Activated CD4-positive, alpha-beta memory T cell treated with anti-CD3 and anti-CD28 coated beads for 36 hours (primary cell): ENCODE data around the gene CFAP58. TPM values are rescaled to one million over a fixed set of nuclear protein-coding genes. Genes with fewer than 3 reads are reported as not detected.

Experiments
- CTCF ChIA-PET: fragments of 350-600 bp; sonication (Branson Sonifier 250); formaldehyde crosslinking; loops from one replicate; lab custom pipeline; 2021; ENCODE audit warnings: antibody characterized with exemption, inconsistent platforms; lab: Charles Lee
- POLR2A ChIA-PET: fragments of 350-600 bp; sonication (Branson Sonifier 250); formaldehyde crosslinking; loops from one replicate; lab custom pipeline; 2021; ENCODE audit warnings: antibody characterized with exemption; lab: Charles Lee
- DNase-seq: peaks from one replicate; pipeline ENCODE4 v3.0.0-alpha.2; 2020
- H3K27ac Mint-ChIP-seq: one replicate; pipeline ENCODE4 v1.8.0; 2021; ENCODE audit warnings: mixed read lengths
- H3K27me3 Mint-ChIP-seq: one replicate; pipeline ENCODE4 v1.8.0; 2021; ENCODE audit warnings: mixed read lengths
- H3K36me3 Mint-ChIP-seq: one replicate; pipeline ENCODE4 v1.8.0; 2021; ENCODE audit warnings: mixed read lengths
- H3K4me1 Mint-ChIP-seq: one replicate; pipeline ENCODE4 v1.8.0; 2021; ENCODE audit warnings: low read depth, mixed read lengths
- H3K4me3 Mint-ChIP-seq: one replicate; pipeline ENCODE4 v1.8.0; 2021; ENCODE audit warnings: mild to moderate bottlenecking, mixed read lengths
- H3K9me3 Mint-ChIP-seq: one replicate; pipeline ENCODE4 v1.8.0; 2021; ENCODE audit warnings: mixed read lengths
- intact Hi-C: fragments of 100-400 bp; cut with micrococcal nuclease; formaldehyde crosslinking; loops from one replicate; pipeline ENCODE4 v1.15.1; 2023
- total RNA-seq, 2 experiments: library from RNA; stranded (reverse); gene quantifications; one replicate each; pipeline ENCODE4 v1.2.3, GENCODE V29; 2021

Gene CFAP58
- total RNA-seq, 2 experiments from 2014 or later, result 0.31 to 0.88 TPM

- no peak overlapping the region for H3K27ac Mint-ChIP-seq
- POLR2A ChIA-PET, result no interaction called here
- intact Hi-C loops, result no loop called here
- peaks cover 27% of the 10 kb centered on the region for H3K4me1 Mint-ChIP-seq
- H3K36me3 Mint-ChIP-seq, result peaks cover 30% of the 10 kb centered on the region
- no peak for DNase-seq
- CTCF ChIA-PET, result interaction anchor here (0.9 to 2.5 kb wide), 3 partner anchors 10 to 41 kb away, joined by 4 to 12 read pairs (median 4); no protein-coding TSS in a partner anchor
- no peaks in the 10 kb centered on the region for H3K9me3 Mint-ChIP-seq
- no peaks in the 10 kb centered on the region for H3K27me3 Mint-ChIP-seq
- H3K4me3 Mint-ChIP-seq, result no peak overlapping the region
Observed at GRCh38 chr10:104315486-104315921, 38.1 kb upstream of the CFAP58 start.

DNA sequence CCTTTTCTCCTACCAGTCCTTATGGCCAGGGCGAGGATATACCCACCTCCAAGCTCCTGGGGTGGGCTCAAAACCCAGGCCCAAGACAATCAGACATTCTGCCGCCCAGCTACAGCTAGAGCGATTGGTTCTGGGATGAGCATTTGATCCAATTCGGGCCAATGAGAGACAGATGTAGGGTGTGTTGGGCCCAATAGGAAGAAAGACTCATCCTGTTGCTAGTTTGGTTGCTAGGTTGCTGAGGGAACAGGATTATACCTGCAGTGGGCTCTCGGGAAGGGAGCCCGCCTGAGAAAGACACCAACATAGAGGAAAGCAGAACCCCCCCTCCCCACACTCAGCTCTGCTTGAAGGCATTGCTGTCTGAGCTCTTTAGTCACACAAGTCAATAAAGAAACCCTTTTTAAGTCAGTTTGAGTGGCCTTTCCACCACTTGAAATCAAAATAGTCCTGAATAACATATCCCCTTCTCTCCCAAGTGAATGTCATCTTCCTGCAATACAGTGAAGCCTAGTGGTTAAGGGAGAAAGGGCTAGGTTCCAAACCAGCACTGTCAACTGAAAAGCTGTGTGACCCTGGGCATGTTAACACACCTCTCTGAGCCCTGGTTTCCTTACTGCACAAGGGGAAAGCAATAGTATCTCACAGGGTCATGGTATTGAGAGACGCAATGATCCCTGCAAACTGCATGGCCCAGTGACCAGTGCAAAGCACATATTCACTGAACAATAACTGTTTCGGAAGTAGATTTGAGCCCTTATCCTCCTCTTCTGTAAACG is 37.1 kb upstream of the CFAP58 start:
- intact Hi-C loops, result no loop called here
- Mint-ChIP-seq H3K9me3 (no peaks in the 10 kb centered on the region), H3K27me3 (no peaks in the 10 kb centered on the region), H3K36me3 (peaks cover 24% of the 10 kb centered on the region), H3K4me1 (peaks cover 34% of the 10 kb centered on the region), H3K4me3 (no peak overlapping the region), H3K27ac (no peak overlapping the region)
- CTCF ChIA-PET, result interaction anchor here (0.9 to 1.0 kb wide), 3 partner anchors 25 to 42 kb away, joined by 3 to 4 read pairs (median 4); no protein-coding TSS in a partner anchor
- POLR2A ChIA-PET, result no interaction called here
- no peak for DNase-seq

DNA sequence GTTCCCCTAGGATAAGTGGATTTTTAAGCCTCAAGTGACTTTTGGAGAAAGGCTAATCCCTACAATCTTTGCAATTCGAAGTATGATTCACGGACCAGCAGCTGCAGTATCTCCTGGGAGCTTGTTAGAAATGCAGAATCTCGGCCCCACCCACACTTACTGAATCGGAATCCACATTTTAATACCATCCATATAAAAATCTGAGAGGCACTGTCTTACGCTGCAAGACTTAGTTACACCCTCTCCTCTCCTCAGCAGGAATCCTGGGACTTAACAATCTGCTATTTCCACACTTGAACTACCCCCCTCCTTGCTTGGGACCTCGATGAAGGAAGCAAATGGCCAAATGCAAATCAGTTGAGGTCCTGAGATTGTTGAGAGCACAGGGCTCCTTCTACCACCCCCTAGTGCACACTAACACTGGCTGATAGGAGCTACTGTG is 36.3 kb upstream of the CFAP58 start:
- intact Hi-C loops, result no loop called here
- no peak overlapping the region for H3K27ac Mint-ChIP-seq
- ChIA-PET CTCF (no interaction called here), POLR2A (no interaction called here)
- peaks cover 21% of the 10 kb centered on the region for H3K36me3 Mint-ChIP-seq
- no peaks in the 10 kb centered on the region for H3K27me3 Mint-ChIP-seq
- H3K4me3 Mint-ChIP-seq, result no peak overlapping the region
- DNase-seq, result no peak
- no peaks in the 10 kb centered on the region for H3K9me3 Mint-ChIP-seq
- H3K4me1 Mint-ChIP-seq, result peaks cover 39% of the 10 kb centered on the region

DNA sequence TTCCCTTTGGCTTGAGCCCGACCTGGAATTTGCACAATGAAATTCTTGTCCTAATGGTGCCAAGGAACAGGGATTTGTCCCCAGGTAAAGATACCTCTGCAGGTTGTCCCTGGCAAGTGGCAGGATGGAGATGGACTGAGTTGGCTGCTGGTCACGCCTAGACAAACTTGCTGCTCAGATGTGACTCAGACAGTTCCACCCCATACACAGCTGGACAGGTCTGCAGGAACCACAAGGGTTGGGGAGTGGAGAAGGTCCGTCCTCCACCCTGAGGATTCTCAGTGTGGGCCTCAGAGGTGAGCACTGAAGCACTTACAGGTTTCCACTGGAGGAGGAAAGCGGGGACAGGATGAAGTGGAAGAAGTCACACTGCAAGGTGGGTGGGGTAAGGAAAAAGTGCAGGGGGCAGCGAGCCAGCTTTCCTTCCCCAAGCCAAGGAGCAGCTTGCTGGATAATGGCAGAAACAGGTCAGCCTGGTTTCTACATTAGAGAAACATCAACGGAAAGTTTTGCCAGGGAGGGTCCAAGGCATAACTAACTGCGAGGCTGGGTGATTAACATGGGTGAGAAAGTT is 35.8 kb upstream of the CFAP58 start:
- intact Hi-C loops, result no loop called here
- no peaks in the 10 kb centered on the region for H3K9me3 Mint-ChIP-seq
- POLR2A ChIA-PET, result no interaction called here
- no peaks in the 10 kb centered on the region for H3K27me3 Mint-ChIP-seq
- H3K4me1 Mint-ChIP-seq, result peaks cover 40% of the 10 kb centered on the region
- no peak overlapping the region for H3K4me3 Mint-ChIP-seq
- no peak overlapping the region for H3K27ac Mint-ChIP-seq
- CTCF ChIA-PET, result interaction anchor here (1.1 kb wide), 1 partner anchor 27 kb away, joined by 3 read pairs; no protein-coding TSS in a partner anchor
- no peak for DNase-seq
- H3K36me3 Mint-ChIP-seq, result peaks cover 17% of the 10 kb centered on the region

GRCh38 chr10:104318326-104318725 is 35.3 kb upstream of the CFAP58 start:
- POLR2A ChIA-PET, result no interaction called here
- peaks cover 45% of the 10 kb centered on the region for H3K4me1 Mint-ChIP-seq
- CTCF ChIA-PET, result interaction anchor here (1.1 kb wide), 2 partner anchors 12 to 27 kb away, joined by 3 to 5 read pairs; no protein-coding TSS in a partner anchor
- H3K9me3 Mint-ChIP-seq, result no peaks in the 10 kb centered on the region
- no peaks in the 10 kb centered on the region for H3K27me3 Mint-ChIP-seq
- no peak for DNase-seq
- H3K4me3 Mint-ChIP-seq, result no peak overlapping the region
- peaks cover 12% of the 10 kb centered on the region for H3K36me3 Mint-ChIP-seq
- H3K27ac Mint-ChIP-seq, result no peak overlapping the region
- intact Hi-C loops, result no loop called here

DNA sequence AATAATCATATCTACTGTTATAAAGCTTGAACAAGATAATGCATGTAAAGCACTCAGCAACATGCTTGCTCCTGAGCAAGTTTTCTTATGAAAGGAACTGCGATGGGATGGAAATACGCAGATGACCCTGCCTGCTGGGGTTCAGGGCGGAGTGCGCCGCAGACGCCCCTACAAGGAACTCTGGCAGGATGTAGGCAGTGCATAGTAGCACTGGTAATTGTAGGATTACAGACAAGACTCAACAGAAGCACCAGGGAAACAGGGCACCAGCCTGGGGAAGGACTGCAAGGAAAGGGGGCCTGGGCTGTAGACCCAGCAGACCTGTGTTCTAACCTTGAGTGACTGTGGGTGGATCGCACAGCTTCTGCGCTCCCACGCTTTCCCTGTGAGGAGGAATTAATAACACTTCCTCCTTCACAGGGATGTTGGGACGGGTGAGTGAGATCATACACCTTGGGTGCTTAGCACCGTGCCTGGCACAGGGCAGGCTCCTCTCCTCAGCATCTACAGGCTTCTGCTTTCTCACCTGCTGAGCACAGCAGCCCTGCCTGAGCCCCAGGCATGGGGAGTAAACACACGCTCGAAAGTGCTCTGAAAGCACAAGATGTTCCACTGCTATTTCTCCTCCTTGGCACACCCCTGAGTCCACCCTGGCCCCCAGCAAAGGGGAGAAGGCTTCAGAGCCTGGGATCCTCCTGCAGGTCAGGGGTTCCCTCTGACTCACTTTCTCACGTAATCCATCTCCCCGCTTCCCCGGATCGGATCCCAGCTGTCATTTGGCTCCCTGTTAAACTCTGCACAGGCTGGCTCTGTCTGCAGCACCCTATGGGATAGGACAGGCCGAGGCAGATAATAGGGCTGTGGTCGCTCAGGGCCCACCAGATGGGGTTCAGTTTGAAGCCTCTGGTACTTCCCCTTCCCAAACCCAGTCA is 34.6 kb upstream of the CFAP58 start:
- no peaks in the 10 kb centered on the region for H3K9me3 Mint-ChIP-seq
- no peaks in the 10 kb centered on the region for H3K27me3 Mint-ChIP-seq
- H3K27ac Mint-ChIP-seq, result no peak overlapping the region
- no peak overlapping the region for H3K4me3 Mint-ChIP-seq
- intact Hi-C loops, result no loop called here
- POLR2A ChIA-PET, result no interaction called here
- peaks cover 9% of the 10 kb centered on the region for H3K36me3 Mint-ChIP-seq
- DNase-seq, result no peak
- peaks cover 53% of the 10 kb centered on the region for H3K4me1 Mint-ChIP-seq
- CTCF ChIA-PET, result interaction anchor here (1.1 kb wide), 2 partner anchors 13 to 28 kb away, joined by 3 to 5 read pairs; no protein-coding TSS in a partner anchor

DNA sequence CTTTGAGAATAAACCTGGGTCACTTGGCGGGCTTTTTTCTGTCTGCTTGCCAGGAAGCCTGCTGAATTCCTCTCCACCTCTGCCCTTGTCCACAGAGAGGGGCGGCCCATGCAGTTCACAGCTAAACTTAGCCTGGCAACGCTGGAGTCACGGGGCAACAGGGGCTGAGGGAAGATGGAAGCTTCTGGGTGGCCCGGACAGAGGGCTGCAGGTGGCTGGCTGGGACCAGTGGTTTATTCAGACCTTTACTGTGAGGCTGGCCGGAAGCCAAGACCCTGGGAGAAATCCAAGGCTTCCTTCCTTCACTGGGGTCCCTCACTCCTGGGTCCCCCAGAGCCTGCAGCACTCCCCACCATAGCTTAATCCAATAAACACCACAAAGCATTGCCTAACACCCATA is 32.4 kb upstream of the CFAP58 start:
- no peaks in the 10 kb centered on the region for H3K27me3 Mint-ChIP-seq
- H3K4me3 Mint-ChIP-seq, result no peak overlapping the region
- intact Hi-C loops, result no loop called here
- H3K4me1 Mint-ChIP-seq, result peaks cover 73% of the 10 kb centered on the region
- CTCF ChIA-PET, result interaction anchor here (1.2 to 4.0 kb wide), 8 partner anchors 9 to 47 kb away, joined by 4 to 39 read pairs (median 7); partner anchors contain the start of genes CFAP58 and ITPRIP
- no peaks in the 10 kb centered on the region for H3K9me3 Mint-ChIP-seq
- H3K36me3 Mint-ChIP-seq, result peaks cover 12% of the 10 kb centered on the region
- no peak for DNase-seq
- H3K27ac Mint-ChIP-seq, result no peak overlapping the region
- POLR2A ChIA-PET, result interaction anchor here (0.8 to 1.4 kb wide), 6 partner anchors 8 to 32 kb away, joined by 3 to 5 read pairs (median 3); partner anchors contain the start of gene CFAP58

DNA sequence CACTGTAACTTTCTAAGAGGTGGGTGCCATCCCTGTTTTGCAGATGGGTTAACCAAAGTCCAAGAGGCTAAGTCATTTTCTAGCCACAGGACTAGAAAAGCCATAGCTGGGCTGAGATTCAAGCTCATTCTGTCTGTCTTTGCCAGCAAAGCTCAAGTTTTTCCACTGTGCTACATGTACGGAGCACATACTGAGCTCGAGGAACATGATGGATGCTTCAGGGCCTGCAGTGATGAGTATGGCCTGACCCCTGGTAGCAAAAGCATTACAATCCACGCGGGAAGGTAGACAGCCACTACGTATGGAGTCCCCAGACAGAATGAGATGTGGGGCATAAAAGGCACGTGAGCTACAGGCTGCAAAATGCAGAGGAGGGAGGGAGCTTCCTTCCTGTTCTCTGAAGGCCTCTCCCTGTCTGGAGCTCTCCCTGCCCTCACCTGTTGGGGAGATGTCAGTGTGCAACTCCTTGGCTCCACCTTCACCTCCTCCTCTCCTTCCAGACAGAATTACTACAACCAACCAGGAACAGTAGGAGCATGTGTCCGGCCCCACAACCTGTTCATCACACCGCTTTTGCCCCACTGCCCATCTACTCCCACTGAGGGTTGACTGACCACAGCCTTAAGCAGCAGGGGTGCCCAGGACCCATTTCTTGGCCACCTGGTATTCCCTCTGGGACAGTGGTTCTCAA is 31.8 kb upstream of the CFAP58 start:
- ChIA-PET CTCF (interaction anchor here (1.2 to 4.0 kb wide), 8 partner anchors 9 to 48 kb away, joined by 4 to 39 read pairs (median 7); partner anchors contain the start of genes CFAP58 and ITPRIP), POLR2A (interaction anchor here (0.8 to 1.4 kb wide), 8 partner anchors 9 to 31 kb away, joined by 3 to 5 read pairs (median 3); partner anchors contain the start of gene CFAP58)
- no peak for DNase-seq
- H3K9me3 Mint-ChIP-seq, result no peaks in the 10 kb centered on the region
- no peak overlapping the region for H3K4me3 Mint-ChIP-seq
- no peaks in the 10 kb centered on the region for H3K27me3 Mint-ChIP-seq
- intact Hi-C loops, result no loop called here
- peaks cover 79% of the 10 kb centered on the region for H3K4me1 Mint-ChIP-seq
- H3K27ac Mint-ChIP-seq, result peak overlapping the region; percentile 80
- peaks cover 13% of the 10 kb centered on the region for H3K36me3 Mint-ChIP-seq

- no peaks in the 10 kb centered on the region for H3K9me3 Mint-ChIP-seq
- ChIA-PET POLR2A (interaction anchor here (0.9 to 1.4 kb wide), 4 partner anchors 10 to 29 kb away, joined by 3 to 5 read pairs (median 4); partner anchors contain the start of gene ITPRIP), CTCF (interaction anchor here (1.3 to 4.0 kb wide), 7 partner anchors 10 to 48 kb away, joined by 6 to 39 read pairs (median 7); partner anchors contain the start of gene ITPRIP)
- no peaks in the 10 kb centered on the region for H3K27me3 Mint-ChIP-seq
- peak; percentile 64 for DNase-seq
- peaks cover 83% of the 10 kb centered on the region for H3K4me1 Mint-ChIP-seq
- intact Hi-C loops, result no loop called here
- H3K4me3 Mint-ChIP-seq, result peak overlapping the region; percentile 10
- peak overlapping the region; percentile 80 for H3K27ac Mint-ChIP-seq
- peaks cover 13% of the 10 kb centered on the region for H3K36me3 Mint-ChIP-seq
Observed at GRCh38 chr10:104322416-104322782, 31.2 kb upstream of the CFAP58 start.

GRCh38 chr10:104323085-104323484 is 30.5 kb upstream of the CFAP58 start:
- POLR2A ChIA-PET, result interaction anchor here (0.9 to 1.3 kb wide), 3 partner anchors 11 to 15 kb away, joined by 3 to 4 read pairs (median 4); partner anchors contain the start of gene ITPRIP
- CTCF ChIA-PET, result interaction anchor here (1.2 to 4.0 kb wide), 4 partner anchors 15 to 32 kb away, joined by 3 to 39 read pairs (median 9); partner anchors contain the start of gene ITPRIP
- DNase-seq, result no peak
- peak overlapping the region; percentile 80 for H3K27ac Mint-ChIP-seq
- H3K36me3 Mint-ChIP-seq, result peaks cover 13% of the 10 kb centered on the region
- H3K4me3 Mint-ChIP-seq, result no peak overlapping the region
- H3K9me3 Mint-ChIP-seq, result no peaks in the 10 kb centered on the region
- intact Hi-C loops, result no loop called here
- H3K27me3 Mint-ChIP-seq, result no peaks in the 10 kb centered on the region
- H3K4me1 Mint-ChIP-seq, result peaks cover 89% of the 10 kb centered on the region
